Thyroid gland (tissue), 4 donors: Measurements from ENCODE around the gene COG4.
A peak's percentile ranks its signal among the peaks of the same experiment; 100 is the strongest.

Source experiments
- POLR2A ChIP-seq, 2 donors: fragments of 450-650 bp; IDR thresholded peaks; one replicate each; pipeline ENCODE4 v1.6.1; 2017; ENCODE audit warnings: antibody characterized with exemption in 2 of 2, mild to moderate bottlenecking in 2 of 2, moderate library complexity in 1 of 2
- TF ChIP-seq, protein P1 (sequence below), 6 experiments: fragments of 200-600 bp in 3 of 6; fragments of 450-650 bp in 3 of 6; sonication (generic) in 3 of 6; IDR thresholded peaks; one replicate each; pipeline ENCODE4 v1.5.1; 2016 to 2019; ENCODE audit warnings: antibody characterized with exemption in 6 of 6, mild to moderate bottlenecking in 2 of 6, inconsistent platforms in 1 of 6, moderate library complexity in 1 of 6

GRCh38 chr16:70523743-70524398, 517 bp upstream of the COG4 start, which contains the start of gene SF3B3:
- TF ChIP-seq, protein P1, sequence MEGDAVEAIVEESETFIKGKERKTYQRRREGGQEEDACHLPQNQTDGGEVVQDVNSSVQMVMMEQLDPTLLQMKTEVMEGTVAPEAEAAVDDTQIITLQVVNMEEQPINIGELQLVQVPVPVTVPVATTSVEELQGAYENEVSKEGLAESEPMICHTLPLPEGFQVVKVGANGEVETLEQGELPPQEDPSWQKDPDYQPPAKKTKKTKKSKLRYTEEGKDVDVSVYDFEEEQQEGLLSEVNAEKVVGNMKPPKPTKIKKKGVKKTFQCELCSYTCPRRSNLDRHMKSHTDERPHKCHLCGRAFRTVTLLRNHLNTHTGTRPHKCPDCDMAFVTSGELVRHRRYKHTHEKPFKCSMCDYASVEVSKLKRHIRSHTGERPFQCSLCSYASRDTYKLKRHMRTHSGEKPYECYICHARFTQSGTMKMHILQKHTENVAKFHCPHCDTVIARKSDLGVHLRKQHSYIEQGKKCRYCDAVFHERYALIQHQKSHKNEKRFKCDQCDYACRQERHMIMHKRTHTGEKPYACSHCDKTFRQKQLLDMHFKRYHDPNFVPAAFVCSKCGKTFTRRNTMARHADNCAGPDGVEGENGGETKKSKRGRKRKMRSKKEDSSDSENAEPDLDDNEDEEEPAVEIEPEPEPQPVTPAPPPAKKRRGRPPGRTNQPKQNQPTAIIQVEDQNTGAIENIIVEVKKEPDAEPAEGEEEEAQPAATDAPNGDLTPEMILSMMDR (IDR thresholded peaks at IDR 0.05), result no peak
- peak in 1 of 2 donors; percentile 45 for TF ChIP-seq POLR2A (IDR thresholded peaks at IDR 0.05)
